Measurements from ENCODE around the gene PAH. TPM values are rescaled to one million over a fixed set of nuclear protein-coding genes. Genes with fewer than 3 reads are reported as not detected.

The PAH gene
- polyA plus RNA-seq, 3 donors: not detected

DNA sequence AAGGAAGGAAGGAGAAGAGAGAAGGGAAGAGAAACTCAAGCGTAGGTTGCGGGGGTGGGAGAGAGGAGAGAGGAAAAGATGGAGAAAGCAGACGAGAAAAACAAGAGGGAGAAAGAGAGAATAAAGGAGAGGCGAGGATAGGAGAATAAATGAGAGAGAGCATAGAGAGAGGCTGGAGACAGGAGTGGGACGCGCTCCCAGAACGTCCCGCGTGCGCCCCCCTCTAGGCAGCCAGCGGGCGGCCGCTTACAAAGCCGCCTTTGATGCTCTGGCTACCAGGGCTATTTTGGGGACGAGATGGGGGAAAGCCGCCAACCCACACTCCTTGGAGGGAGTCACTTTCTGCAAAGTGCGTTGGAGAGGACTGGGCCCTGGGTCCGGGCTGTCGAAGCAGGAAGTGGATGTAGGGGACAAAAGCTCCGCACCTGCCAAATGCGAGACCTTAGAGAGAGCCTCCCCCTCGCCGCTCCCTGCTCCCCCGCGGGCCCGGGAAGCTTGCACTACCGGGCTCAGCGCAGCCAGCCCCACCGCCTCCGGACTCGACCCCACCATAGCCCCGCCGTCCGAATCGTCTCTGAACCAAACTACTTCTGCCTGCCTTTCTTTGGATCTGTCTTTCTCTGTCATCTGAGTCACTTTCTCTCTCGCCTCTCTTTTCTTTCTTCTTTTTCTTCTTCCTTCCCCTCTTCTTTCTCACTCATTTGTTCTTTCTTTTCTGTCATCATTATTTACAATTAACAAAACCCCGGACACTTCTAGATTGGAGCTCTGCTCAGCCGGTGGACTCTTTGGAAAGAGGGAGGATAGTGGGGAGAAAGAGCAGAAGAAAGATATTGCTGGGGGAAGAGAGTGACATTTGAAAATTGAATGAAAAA, 48.5 kb upstream of the PAH start:
- Histone ChIP-seq H3K27me3 (ENCODE audit: control insufficient read depth in 2 of 2, insufficient read depth in 2 of 2, low read length in 2 of 2) (peaks cover 55 to 61% of the 10 kb centered on the region in 2 donors), H3K4me3 (replicated peaks in 1 of 3; ENCODE audit: low read depth in 2 of 3, low read length in 3 of 3) (no peak overlapping the region), H3K27ac (ENCODE audit: low read depth in 1 of 2, low read length in 2 of 2) (no peak overlapping the region), H3K9me3 (replicated peaks in 1 of 2; ENCODE audit: control insufficient read depth in 1 of 2, insufficient read depth in 1 of 2, low read length in 2 of 2) (peaks cover 3 to 46% of the 10 kb centered on the region in 2 donors), H3K79me2 (ENCODE audit: insufficient read depth, low read length) (no peaks in the 10 kb centered on the region), H3K4me1 (ENCODE audit: control insufficient read depth in 1 of 2, insufficient read depth in 2 of 2, low read length in 2 of 2) (no peaks in the 10 kb centered on the region), H4K20me1 (ENCODE audit: insufficient read depth, low read length) (no peaks in the 10 kb centered on the region), H2AFZ (ENCODE audit: insufficient read depth, low read depth, low read length, poor library complexity, severe bottlenecking) (no peak overlapping the region), H3K4me2 (replicated peaks; ENCODE audit: extremely low read depth, low read length, poor library complexity, severe bottlenecking) (no peak overlapping the region), H3K9ac (ENCODE audit: insufficient read depth, low read length, poor library complexity, severe bottlenecking) (no peak overlapping the region), H3K36me3 (replicated peaks in 1 of 2; ENCODE audit: control insufficient read depth in 1 of 2, insufficient read depth in 2 of 2, low read length in 2 of 2) (no peaks in the 10 kb centered on the region)
- no peak overlapping the region for H3K27ac Mint-ChIP-seq
- TF ChIP-seq, protein P1, sequence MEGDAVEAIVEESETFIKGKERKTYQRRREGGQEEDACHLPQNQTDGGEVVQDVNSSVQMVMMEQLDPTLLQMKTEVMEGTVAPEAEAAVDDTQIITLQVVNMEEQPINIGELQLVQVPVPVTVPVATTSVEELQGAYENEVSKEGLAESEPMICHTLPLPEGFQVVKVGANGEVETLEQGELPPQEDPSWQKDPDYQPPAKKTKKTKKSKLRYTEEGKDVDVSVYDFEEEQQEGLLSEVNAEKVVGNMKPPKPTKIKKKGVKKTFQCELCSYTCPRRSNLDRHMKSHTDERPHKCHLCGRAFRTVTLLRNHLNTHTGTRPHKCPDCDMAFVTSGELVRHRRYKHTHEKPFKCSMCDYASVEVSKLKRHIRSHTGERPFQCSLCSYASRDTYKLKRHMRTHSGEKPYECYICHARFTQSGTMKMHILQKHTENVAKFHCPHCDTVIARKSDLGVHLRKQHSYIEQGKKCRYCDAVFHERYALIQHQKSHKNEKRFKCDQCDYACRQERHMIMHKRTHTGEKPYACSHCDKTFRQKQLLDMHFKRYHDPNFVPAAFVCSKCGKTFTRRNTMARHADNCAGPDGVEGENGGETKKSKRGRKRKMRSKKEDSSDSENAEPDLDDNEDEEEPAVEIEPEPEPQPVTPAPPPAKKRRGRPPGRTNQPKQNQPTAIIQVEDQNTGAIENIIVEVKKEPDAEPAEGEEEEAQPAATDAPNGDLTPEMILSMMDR (IDR thresholded peaks at IDR 0.05): no peak
- 3% methylated on average over 32 of the region's 38 CpGs for whole genome bisulfite sequencing (ENCODE audit: insufficient coverage)
- H3K36me3 Mint-ChIP-seq: no peaks in the 10 kb centered on the region
- DNase-seq: no peak
- no peaks in the 10 kb centered on the region for H3K4me1 Mint-ChIP-seq
- intact Hi-C loops (cut with micrococcal nuclease): no loop called here
- H3K27me3 Mint-ChIP-seq (ENCODE audit: low read depth in 3 of 3): peaks cover 57 to 74% (median 65%) of the 10 kb centered on the region in 3 donors
- H3K9me3 Mint-ChIP-seq: peaks cover 6 to 37% (median 29%) of the 10 kb centered on the region in 7 donors
- peak overlapping the region in 1 of 2 donors; percentile 85 for H3K4me3 Mint-ChIP-seq

DNA sequence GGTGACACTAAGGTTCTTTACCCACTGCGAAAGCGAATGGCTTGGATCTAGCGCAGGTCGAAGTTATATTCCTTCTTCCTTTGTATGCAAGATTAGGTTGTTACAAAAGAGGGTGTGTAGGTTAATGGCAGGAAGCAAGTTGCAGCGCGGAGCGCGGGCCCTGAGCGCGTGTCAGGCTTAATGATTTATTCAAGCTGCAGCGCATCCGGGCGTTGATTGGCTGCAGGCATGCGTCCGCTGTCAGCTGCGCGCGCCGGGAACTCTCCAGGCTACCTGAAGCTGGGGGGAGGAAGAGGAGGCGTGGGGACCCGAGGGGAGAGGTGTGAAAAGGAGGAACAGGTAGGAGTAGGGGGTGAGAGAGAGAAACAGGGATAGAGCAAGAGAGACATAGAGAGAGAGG, 47.8 kb upstream of the PAH start:
- H3K4me2 ChIP-seq (replicated peaks; ENCODE audit: extremely low read depth, low read length, poor library complexity, severe bottlenecking): no peak overlapping the region
- intact Hi-C loops (cut with micrococcal nuclease): no loop called here
- no peaks in the 10 kb centered on the region for H3K4me1 ChIP-seq (ENCODE audit: control insufficient read depth in 1 of 2, insufficient read depth in 2 of 2, low read length in 2 of 2)
- TF ChIP-seq, protein P1 (IDR thresholded peaks at IDR 0.05): no peak
- H3K36me3 Mint-ChIP-seq: no peaks in the 10 kb centered on the region
- no peak overlapping the region for H3K27ac Mint-ChIP-seq
- H3K36me3 ChIP-seq (replicated peaks in 1 of 2; ENCODE audit: control insufficient read depth in 1 of 2, insufficient read depth in 2 of 2, low read length in 2 of 2): no peaks in the 10 kb centered on the region
- peaks cover 61 to 80% (median 72%) of the 10 kb centered on the region in 3 donors for H3K27me3 Mint-ChIP-seq (ENCODE audit: low read depth in 3 of 3)
- H3K27me3 ChIP-seq (ENCODE audit: control insufficient read depth in 2 of 2, insufficient read depth in 2 of 2, low read length in 2 of 2): peaks cover 61 to 68% of the 10 kb centered on the region in 2 donors
- peak overlapping the region in 1 of 2 donors; percentile 85 for H3K4me3 Mint-ChIP-seq
- H4K20me1 ChIP-seq (ENCODE audit: insufficient read depth, low read length): no peaks in the 10 kb centered on the region
- no peaks in the 10 kb centered on the region for H3K79me2 ChIP-seq (ENCODE audit: insufficient read depth, low read length)
- peaks cover 6 to 38% (median 29%) of the 10 kb centered on the region in 7 donors for H3K9me3 Mint-ChIP-seq
- no peaks in the 10 kb centered on the region for H3K4me1 Mint-ChIP-seq
- H3K9me3 ChIP-seq (replicated peaks in 1 of 2; ENCODE audit: control insufficient read depth in 1 of 2, insufficient read depth in 1 of 2, low read length in 2 of 2): peaks cover 3 to 50% of the 10 kb centered on the region in 2 donors
- H3K27ac ChIP-seq (ENCODE audit: low read depth in 1 of 2, low read length in 2 of 2): no peak overlapping the region
- H3K4me3 ChIP-seq (replicated peaks in 1 of 3; ENCODE audit: low read depth in 2 of 3, low read length in 3 of 3): no peak overlapping the region
- no peak for DNase-seq
- WGBS (ENCODE audit: insufficient coverage): 6% methylated on average over 17 of the region's 21 CpGs
- H2AFZ ChIP-seq (ENCODE audit: insufficient read depth, low read depth, low read length, poor library complexity, severe bottlenecking): no peak overlapping the region
- no peak overlapping the region for H3K9ac ChIP-seq (ENCODE audit: insufficient read depth, low read length, poor library complexity, severe bottlenecking)

Measured in CD14-positive monocyte (primary cell).